Small intestine (tissue), 7 donors: ENCODE results near the gene PAK4. TPM values are rescaled to one million over a fixed set of nuclear protein-coding genes. Genes with fewer than 3 reads are reported as not detected.
A peak's percentile ranks its signal among the peaks of the same experiment; 100 is the strongest.

Experiments used
- DNase-seq, 2 donors: peaks; one replicate each; pipeline versions ENCODE4 v3.0.0 to v3.0.0-alpha.2; 2013
- FAIRE-seq: peaks from 2 replicates; lab custom pipeline; 2012; peaks lifted over from hg19 to GRCh38; lab: Jason Lieb, UNC
- H3K27ac ChIP-seq, 3 donors: one replicate each; pipeline ENCODE4 v1.5.1; 2013; ENCODE audit warnings: low read length in 2 of 3, mild to moderate bottlenecking in 2 of 3, control low read depth in 1 of 3, inconsistent platforms in 1 of 3, low read depth in 1 of 3, moderate library complexity in 1 of 3
- H3K27me3 ChIP-seq, 3 donors: one replicate each; pipeline ENCODE4 v1.6.1; 2013; ENCODE audit warnings: low read length in 3 of 3, inconsistent platforms in 1 of 3; ENCODE audit not compliant: control insufficient read depth in 3 of 3, insufficient read depth in 3 of 3
- H3K36me3 ChIP-seq, 3 donors: one replicate each; pipeline ENCODE4 v1.6.1; 2013; ENCODE audit warnings: low read length in 3 of 3, inconsistent platforms in 1 of 3, low read depth in 1 of 3, mild to moderate bottlenecking in 1 of 3, moderate library complexity in 1 of 3; ENCODE audit not compliant: control insufficient read depth in 3 of 3, insufficient read depth in 2 of 3
- H3K4me1 ChIP-seq, 3 donors: one replicate each; pipeline ENCODE4 v1.6.1; 2013; ENCODE audit warnings: low read length in 2 of 3, inconsistent platforms in 1 of 3, low read depth in 1 of 3, mild to moderate bottlenecking in 1 of 3, moderate library complexity in 1 of 3; ENCODE audit not compliant: control insufficient read depth in 3 of 3, insufficient read depth in 2 of 3
- H3K4me3 ChIP-seq, 3 donors: one replicate each; pipeline ENCODE4 v1.5.1; 2013; ENCODE audit warnings: low read length in 3 of 3, control low read depth in 1 of 3, inconsistent platforms in 1 of 3, low read depth in 1 of 3, mild to moderate bottlenecking in 1 of 3, moderate library complexity in 1 of 3
- H3K9me3 ChIP-seq, 2 donors: one replicate each; pipeline ENCODE4 v1.6.1; 2013; ENCODE audit warnings: low read depth in 1 of 2, low read length in 1 of 2; ENCODE audit not compliant: control insufficient read depth in 2 of 2, insufficient read depth in 1 of 2
- WGBS, 3 donors: extraction: QIAGEN DNeasy Blood & Tissue Kit; methylation state at CpG; one replicate each; pipeline ENCODE4 v1.1.7; 2013; 5-methylcytosine and 5-hydroxymethylcytosine counted together
- polyA plus RNA-seq, 4 donors: library from polyadenylated mRNA; stranded (reverse) in 3 of 4; unstranded in 1 of 4; fragments of 200-250 nt in 3 of 4; fragments of 120-200 nt in 1 of 4; gene quantifications; one replicate each; pipeline versions ENCODE4 v1.2.1 to v1.2.3, GENCODE V29; 2013
- donor health status: healthy with polysubstance abuse.
- donor health status: control.
- donor health status: control.
- donor health status: Bipolar disorder and iron deficiency.
- donor health status: healthy.

PAK4 gene
- polyA plus RNA-seq, 4 donors: 34.6 to 73.4 (median 54.2) TPM

DNA sequence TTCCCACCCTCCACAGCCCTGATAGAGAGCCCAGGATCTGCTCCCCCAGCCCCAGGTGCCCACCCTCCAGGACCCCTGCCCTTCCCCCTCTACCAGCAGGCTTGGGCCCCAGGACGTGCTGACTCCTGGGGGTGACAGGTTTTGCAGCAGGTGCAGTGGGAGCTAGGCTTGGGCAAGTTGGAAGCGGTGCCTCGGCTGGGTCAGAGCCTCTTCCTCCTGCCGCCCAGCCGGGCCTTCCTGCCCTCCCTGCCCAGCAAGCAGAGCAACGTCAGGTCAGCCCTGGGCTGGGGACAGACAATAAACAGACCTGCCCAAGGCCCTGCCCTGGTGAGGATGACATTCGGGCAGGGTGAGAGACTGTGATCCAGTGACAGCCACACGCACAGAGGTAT, 62.0 kb downstream of the PAK4 start:
- Histone ChIP-seq H3K36me3 (peaks cover 0 to 4% (median 0%) of the 10 kb centered on the region in 3 donors), H3K4me3 (no peak overlapping the region), H3K27me3 (no peaks in the 10 kb centered on the region), H3K4me1 (no peaks in the 10 kb centered on the region), H3K27ac (no peak overlapping the region), H3K9me3 (peaks cover 0 to 7% of the 10 kb centered on the region in 2 donors)
- WGBS, 3 donors: 40 to 48% (median 46%) methylated on average over 8 of the region's 8 CpGs
- no peak for DNase-seq
- FAIRE-seq: no peak

DNA sequence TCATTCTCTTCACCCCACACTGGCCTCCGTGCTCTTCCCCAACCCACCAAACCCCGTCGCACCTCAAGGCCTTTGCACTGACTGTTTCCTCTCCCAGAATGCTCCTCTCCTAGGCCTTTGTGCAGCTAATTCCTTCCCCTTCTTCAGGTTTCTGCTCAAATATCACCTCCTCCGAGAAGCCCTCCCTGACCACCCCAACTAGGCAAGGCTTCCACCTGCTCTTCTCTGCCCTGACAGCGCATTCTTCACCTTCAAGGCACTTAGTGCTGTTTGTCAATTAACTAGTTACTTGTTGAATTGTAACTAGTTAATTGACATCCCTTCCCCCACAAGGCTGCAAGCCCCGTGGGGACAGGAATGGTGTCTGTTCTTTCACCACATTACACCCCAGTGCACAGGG, 63.4 kb downstream of the PAK4 start:
- Histone ChIP-seq H3K4me1 (peaks cover 0 to 2% (median 0%) of the 10 kb centered on the region in 3 donors), H3K27me3 (no peaks in the 10 kb centered on the region), H3K27ac (no peak overlapping the region), H3K4me3 (no peak overlapping the region), H3K9me3 (no peaks in the 10 kb centered on the region), H3K36me3 (no peaks in the 10 kb centered on the region)
- 53 to 71% (median 65%) methylated on average over 6 of the region's 6 CpGs for WGBS, 3 donors
- FAIRE-seq (no peak), DNase-seq (no peak)

DNA sequence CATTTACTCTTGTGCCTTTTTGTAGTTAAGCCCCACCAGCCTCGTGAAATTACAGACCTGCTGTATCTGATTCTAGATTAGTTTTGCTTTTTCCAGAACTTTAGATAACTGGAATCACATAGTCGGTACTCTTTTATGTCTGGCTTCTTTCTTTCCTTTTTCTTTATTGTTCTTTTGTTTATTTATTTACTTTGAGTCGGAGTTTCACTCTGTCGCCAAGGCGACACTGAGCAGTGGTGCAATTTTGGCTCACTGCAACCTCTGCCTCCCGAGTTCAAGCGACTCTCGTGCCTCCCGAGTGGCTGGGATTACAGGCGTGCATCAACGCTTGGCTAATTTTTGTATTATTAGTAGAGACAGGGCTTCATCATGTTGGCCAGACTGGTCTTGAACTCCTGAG, 65.2 kb downstream of the PAK4 start:
- Histone ChIP-seq H3K4me3 (no peak overlapping the region), H3K27me3 (peaks cover 0 to 8% (median 1%) of the 10 kb centered on the region in 3 donors), H3K27ac (no peak overlapping the region), H3K36me3 (no peaks in the 10 kb centered on the region), H3K4me1 (peaks cover 0 to 3% (median 0%) of the 10 kb centered on the region in 3 donors), H3K9me3 (no peaks in the 10 kb centered on the region)
- WGBS, 3 donors: 28 to 41% (median 41%) methylated on average over 11 of the region's 11 CpGs
- FAIRE-seq (no peak), DNase-seq (no peak)

DNA sequence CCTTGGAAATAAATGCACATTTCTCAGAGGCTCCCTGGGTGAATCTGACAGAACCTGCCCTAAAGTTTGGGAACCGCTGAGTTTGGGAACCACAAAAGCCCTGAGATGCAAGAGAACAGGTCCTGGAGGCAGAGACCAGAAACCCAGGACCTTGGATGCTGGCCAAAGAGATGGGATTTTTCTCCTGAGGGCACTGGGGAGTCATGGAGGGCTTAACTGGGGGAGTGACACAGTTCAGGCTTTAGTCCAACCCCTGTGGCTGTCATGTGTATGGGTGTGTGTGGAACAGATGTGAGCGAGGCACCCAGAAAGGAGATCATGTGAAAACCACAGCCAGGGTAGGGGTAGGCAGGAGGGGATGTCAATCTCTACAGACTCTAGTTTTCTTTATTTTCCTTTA, 67.3 kb downstream of the PAK4 start:
- no peak overlapping the region for H3K27ac ChIP-seq
- H3K9me3 ChIP-seq: no peaks in the 10 kb centered on the region
- no peak for FAIRE-seq
- H3K36me3 ChIP-seq: no peaks in the 10 kb centered on the region
- peaks cover 0 to 9% (median 0%) of the 10 kb centered on the region in 3 donors for H3K4me1 ChIP-seq
- H3K27me3 ChIP-seq: peaks cover 0 to 28% (median 16%) of the 10 kb centered on the region in 3 donors
- no peak for DNase-seq
- WGBS, 3 donors: 88 to 93% (median 90%) methylated on average over 2 of the region's 2 CpGs
- H3K4me3 ChIP-seq: no peak overlapping the region

DNA sequence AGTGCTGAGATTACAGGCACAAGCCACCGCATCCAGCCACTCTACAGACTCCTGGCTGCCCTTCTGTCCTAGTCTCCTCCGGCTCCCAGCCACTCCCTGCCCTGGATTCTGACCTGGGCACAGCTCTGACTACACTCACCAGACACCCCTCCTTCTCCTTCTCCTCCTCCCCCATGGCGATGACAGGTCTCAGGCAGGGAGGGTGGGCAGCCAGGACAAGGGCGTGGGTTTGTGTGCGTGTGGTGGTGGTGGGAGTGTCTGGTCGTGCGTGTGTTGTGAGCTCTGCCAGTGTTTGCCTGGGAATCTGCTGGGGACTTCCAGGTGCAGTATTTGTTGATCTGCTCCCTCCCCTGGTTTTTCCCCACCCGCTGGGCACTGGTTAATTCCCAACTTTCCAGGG, 68.2 kb downstream of the PAK4 start:
- WGBS, 3 donors: 18 to 38% (median 21%) methylated on average over 8 of the region's 8 CpGs
- Histone ChIP-seq H3K4me3 (no peak overlapping the region), H3K4me1 (peaks cover 0 to 9% (median 0%) of the 10 kb centered on the region in 3 donors), H3K9me3 (no peaks in the 10 kb centered on the region), H3K27me3 (peaks cover 0 to 37% (median 20%) of the 10 kb centered on the region in 3 donors), H3K36me3 (no peaks in the 10 kb centered on the region), H3K27ac (no peak overlapping the region)
- DNase-seq (peak; percentile 63 to 93), FAIRE-seq (no peak)

DNA sequence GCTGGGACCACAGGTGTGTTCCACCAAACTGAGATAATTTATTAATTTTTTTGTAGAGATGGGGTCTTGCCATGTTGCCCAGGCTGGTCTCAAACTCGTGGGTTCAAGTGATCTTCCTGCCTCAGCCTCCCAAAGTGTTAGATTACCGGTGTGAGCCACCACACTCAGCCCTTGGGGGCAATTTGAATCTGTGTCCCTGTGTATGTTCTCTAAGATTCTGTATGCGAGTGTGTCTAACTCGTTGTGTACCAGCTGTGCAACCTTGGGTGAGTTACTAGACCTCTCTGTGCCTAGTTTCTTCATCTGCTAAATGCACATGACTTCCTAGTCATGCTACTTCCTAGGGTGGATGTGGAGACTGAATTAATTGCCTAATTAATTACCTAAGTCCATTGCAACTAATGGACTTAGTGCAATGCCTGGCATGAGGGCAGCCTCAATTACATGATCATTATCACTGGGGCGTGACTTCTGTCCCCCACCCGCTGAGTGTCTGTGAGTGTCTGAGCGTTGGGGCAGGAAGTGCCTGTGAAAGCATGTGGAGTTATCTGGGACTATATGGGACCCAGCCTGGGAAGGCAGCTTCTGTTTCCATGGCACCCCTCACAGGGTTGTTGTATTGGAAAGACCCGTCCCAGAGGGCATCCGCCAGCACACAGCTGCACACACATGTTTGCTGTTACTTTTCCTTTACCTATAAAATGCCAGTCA, 69.4 kb downstream of the PAK4 start:
- H3K36me3 ChIP-seq: no peaks in the 10 kb centered on the region
- peaks cover 0 to 9% (median 0%) of the 10 kb centered on the region in 3 donors for H3K4me1 ChIP-seq
- H3K27me3 ChIP-seq: peaks cover 0 to 43% (median 23%) of the 10 kb centered on the region in 3 donors
- 34 to 46% (median 36%) methylated on average over 9 of the region's 9 CpGs for WGBS, 3 donors
- no peak overlapping the region for H3K4me3 ChIP-seq
- H3K9me3 ChIP-seq: no peaks in the 10 kb centered on the region
- FAIRE-seq (no peak), DNase-seq (peak; percentile 54 to 90)
- no peak overlapping the region for H3K27ac ChIP-seq

DNA sequence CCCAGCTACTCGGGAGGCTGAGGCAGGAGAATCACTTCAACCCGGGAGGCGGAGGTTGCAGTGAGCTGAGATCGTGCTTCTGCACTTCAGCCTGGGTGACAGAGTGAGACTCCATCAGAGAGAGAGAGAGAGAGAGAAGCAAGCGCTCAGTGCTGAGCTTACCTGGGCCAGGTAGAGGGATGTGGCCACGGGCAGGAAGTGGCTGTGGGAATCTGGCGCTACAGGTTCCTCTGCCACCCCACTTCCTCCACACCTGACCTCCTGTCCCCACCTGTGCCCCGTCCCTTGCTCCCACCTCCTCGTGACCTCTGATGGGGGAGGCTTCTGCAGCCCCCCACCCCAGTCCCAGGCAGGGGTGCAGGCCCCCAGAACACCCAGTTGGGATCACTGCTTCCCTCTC, 70.2 kb downstream of the PAK4 start:
- peaks cover 0 to 50% (median 27%) of the 10 kb centered on the region in 3 donors for H3K27me3 ChIP-seq
- H3K4me3 ChIP-seq: no peak overlapping the region
- H3K4me1 ChIP-seq: peaks cover 0 to 9% (median 0%) of the 10 kb centered on the region in 3 donors
- no peaks in the 10 kb centered on the region for H3K9me3 ChIP-seq
- 10 to 30% (median 11%) methylated on average over 9 of the region's 9 CpGs for WGBS, 3 donors
- DNase-seq (peak in 1 of 2 donors; percentile 57), FAIRE-seq (no peak)
- H3K27ac ChIP-seq: no peak overlapping the region
- no peaks in the 10 kb centered on the region for H3K36me3 ChIP-seq

DNA sequence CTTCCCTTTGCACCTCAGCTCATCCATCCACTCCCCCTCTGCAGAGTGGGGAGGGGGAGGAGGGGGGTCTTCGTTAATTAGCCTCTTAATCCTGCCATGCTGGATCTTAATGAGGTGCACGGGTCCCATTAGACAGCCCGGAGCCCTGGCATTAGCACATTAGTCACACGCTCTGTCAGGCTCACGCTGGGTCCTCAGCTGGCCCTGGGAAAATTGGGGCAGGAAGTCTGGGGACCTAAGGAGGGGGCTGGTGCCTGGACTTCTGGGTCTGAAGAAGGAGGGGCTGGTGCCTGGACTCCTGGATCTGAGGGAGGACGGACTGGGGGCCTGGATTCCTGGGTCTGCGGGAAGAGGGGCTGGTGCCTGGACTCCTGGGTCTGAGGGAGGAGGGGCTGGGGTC, 70.7 kb downstream of the PAK4 start:
- FAIRE-seq (no peak), DNase-seq (no peak)
- 29 to 34% (median 32%) methylated on average over 7 of the region's 7 CpGs for WGBS, 3 donors
- H3K4me3 ChIP-seq: no peak overlapping the region
- H3K9me3 ChIP-seq: no peaks in the 10 kb centered on the region
- no peak overlapping the region for H3K27ac ChIP-seq
- H3K27me3 ChIP-seq: peaks cover 0 to 55% (median 27%) of the 10 kb centered on the region in 3 donors
- peaks cover 0 to 9% (median 0%) of the 10 kb centered on the region in 3 donors for H3K4me1 ChIP-seq
- no peaks in the 10 kb centered on the region for H3K36me3 ChIP-seq
